Epithelial cell of esophagus (primary cell): ENCODE measurements around the gene FAN1.

Source experiments
- DNase-seq: peaks from one replicate; pipeline ENCODE4 v3.0.0; 2010; ENCODE audit warnings: low read depth
- H3K4me3 ChIP-seq: 2 replicates; pipeline ENCODE4 v1.5.1; 2011; ENCODE audit warnings: mild to moderate bottlenecking, low read length, control low read depth
- TF ChIP-seq, protein P1 (sequence below): IDR thresholded peaks from 2 replicates; pipeline ENCODE4 v1.5.1; 2011; ENCODE audit warnings: low read depth, mild to moderate bottlenecking, low read length, control low read depth, inconsistent platforms; ENCODE audit not compliant: insufficient read depth; ENCODE audit errors: missing control alignments

Gene FAN1

DNA sequence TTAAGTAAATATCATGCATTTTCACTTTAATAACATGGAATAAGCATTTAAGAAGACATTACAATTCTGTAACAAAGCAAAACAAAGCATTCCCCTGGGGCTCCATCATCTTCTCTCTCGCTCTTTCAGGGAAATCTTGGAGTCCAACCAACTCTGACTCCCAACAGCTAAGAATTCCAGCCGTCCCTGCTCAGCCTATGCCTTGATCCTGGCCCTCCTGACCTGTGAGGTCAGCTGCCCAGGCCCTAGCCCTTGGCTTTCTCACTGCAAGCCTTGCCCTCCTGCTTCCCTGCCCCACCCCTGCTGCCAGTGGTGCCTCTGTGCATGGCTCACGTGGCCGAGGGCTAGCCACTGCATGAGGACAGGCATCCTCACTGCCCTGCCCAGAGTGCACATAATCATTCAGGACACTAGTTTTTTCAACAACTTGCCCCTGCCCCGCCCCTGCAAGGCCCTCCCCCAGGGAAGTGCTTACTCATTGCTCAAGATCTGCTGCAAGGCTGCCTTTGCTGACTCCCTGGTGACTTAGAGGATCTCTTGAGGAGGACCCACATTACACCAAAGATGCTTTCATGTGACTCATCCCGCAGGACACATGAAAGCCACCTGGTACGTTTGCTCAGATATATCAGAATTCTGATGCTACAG lies 50.1 kb downstream of the FAN1 start:
- peak; percentile 91 for DNase-seq
- H3K4me3 ChIP-seq, result no peak overlapping the region
- TF ChIP-seq, protein P1, sequence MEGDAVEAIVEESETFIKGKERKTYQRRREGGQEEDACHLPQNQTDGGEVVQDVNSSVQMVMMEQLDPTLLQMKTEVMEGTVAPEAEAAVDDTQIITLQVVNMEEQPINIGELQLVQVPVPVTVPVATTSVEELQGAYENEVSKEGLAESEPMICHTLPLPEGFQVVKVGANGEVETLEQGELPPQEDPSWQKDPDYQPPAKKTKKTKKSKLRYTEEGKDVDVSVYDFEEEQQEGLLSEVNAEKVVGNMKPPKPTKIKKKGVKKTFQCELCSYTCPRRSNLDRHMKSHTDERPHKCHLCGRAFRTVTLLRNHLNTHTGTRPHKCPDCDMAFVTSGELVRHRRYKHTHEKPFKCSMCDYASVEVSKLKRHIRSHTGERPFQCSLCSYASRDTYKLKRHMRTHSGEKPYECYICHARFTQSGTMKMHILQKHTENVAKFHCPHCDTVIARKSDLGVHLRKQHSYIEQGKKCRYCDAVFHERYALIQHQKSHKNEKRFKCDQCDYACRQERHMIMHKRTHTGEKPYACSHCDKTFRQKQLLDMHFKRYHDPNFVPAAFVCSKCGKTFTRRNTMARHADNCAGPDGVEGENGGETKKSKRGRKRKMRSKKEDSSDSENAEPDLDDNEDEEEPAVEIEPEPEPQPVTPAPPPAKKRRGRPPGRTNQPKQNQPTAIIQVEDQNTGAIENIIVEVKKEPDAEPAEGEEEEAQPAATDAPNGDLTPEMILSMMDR, result no peak

DNA sequence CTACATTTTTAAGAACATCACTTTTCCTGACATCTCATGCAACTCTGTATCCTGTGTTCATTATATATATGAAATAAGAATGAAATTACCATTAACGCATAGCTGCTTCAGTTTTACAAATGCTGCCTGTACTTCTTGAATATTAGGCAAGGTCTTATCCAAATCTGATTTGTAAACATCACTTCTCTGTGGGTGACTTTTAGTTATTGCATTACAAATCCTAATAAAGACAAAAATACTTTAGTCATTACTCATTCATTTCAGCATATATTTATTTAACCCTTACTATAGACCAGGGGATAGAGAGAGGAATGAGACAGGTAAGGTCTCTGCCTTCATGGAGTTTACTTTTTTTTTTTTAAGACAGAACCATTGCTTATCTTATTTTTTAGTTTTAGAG lies 51.0 kb downstream of the FAN1 start:
- TF ChIP-seq, protein P1, result no peak
- no peak for DNase-seq
- no peak overlapping the region for H3K4me3 ChIP-seq

DNA sequence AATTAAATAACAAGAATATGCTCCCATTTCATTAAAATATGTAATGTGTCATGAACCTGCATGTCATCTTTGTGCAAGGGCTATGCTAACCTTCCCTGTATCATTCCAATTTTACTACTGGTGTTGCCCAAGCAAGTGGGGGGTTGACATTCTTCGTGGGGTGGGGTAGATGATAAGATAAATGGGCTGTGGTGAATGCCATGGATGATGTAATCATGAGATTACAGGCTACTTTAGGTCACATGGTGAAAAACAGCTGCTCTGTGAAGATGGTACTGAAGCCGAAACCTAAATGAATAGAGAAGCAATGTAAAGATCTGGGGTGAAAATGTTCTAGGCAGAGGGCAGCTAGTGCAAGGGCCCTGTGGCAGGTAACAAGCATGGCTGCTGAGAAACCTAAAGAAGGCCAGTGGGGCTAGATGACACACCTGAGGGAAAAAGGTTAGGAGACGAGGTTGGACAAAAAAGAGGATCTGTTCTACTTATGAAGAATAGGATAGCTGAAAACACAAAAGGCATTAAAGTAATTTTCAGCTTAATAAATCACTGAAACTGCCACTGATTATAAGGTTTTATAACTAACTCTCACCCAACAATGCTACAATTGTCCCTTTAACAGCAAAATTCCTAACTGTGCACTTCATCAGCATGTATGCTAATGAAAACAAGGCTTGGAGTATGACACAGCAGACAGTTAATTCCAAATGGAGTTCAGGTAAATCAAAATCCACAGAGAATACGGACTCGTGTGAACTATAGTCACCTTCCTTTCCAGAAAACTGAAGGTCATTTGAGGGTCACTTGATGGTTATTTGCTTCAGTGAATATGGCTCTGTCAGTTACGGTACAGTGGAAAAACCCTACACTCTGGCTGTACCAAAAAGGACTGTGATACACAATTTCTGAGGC lies 52.8 kb downstream of the FAN1 start:
- TF ChIP-seq, protein P1, result no peak
- no peak overlapping the region for H3K4me3 ChIP-seq

DNA sequence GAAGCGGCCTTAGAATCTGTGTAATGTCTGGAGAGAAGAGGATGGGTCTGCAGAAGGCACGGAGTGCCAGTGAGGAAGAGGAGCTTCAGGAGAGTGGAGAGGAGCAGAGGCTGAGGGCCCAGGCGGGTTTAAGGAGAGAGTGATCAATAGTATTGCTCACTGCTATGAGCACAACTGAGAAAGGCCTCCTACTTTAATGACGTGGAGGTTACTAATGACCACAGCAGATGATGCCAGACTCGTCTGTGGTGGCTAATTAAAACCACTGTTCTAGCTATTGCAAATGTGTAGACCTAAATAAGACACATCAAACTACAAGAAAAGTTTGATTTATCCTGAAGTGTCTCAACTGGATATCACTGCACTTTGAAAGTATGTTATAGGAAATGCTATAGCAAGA lies 54.5 kb downstream of the FAN1 start:
- TF ChIP-seq, protein P1, result no peak
- no peak overlapping the region for H3K4me3 ChIP-seq
- DNase-seq, result no peak

More for the DNA sequence above, 52.8 kb downstream of the FAN1 start:
- no peak for DNase-seq

DNA sequence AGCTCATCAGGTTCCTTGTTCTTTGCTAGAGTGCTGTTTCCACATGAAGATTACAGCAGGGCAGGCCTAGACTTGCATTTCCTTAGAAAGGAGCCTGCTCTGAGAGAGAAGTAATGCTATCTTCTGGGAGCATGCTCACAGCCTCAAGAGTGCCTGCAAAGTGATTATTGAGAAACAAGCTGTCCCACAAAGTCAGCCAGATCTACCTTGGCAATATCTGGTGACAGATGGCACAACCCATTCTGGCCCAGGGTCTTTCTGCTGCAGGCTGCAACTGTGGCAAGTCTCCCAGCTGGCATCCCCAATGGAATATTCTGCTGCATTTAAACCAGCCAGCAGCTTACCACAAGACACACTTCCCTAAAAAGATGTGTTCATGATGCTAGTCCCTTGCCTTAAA lies 58.4 kb downstream of the FAN1 start:
- DNase-seq, result peak; percentile 93
- TF ChIP-seq, protein P1, result no peak
- H3K4me3 ChIP-seq, result no peak overlapping the region

DNA sequence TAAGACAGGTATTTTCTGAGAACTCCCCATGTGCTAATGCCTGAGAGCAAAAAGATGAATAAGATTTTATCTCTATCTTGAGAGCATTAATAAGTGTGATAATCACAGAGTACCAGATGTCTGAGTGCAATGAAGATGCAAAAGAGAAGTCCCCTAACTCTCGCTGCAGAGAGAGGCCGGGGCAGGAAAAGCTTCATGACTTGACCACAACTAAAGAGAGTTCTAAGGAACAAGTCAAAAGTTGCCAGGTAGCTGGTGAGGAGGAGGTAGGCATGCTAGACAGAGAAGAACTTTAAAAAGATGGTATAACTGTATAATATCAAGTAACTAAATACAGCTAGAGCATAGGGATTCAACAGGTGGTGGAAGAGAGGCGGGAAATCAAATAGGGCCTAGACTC lies 58.9 kb downstream of the FAN1 start:
- TF ChIP-seq, protein P1, result no peak
- no peak overlapping the region for H3K4me3 ChIP-seq
- DNase-seq, result no peak

DNA sequence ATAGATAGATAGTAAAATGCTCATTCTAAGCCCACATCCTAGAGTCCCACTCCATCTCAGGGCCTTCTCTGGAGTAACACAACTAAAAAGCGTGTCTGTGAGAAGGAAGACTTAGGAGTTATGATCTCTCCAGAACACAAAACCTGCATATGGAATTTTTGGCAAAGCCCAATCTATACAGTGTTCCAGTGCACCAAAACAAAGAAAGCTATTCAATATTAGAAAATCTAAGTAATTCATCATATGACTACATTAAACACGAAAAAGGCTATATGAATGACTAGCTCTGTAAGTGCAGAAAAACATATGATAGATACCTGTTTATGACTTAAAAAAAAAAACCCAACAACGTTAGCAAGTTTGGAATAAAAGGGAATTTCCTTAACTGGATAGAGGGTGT lies 60.0 kb downstream of the FAN1 start:
- TF ChIP-seq, protein P1, result no peak
- no peak overlapping the region for H3K4me3 ChIP-seq
- no peak for DNase-seq
